C4-2B (cell line): ENCODE results near the gene L3HYPDH.

Experiments
- CTCF ChIP-seq: fragments of 450-650 bp; conservative IDR thresholded peaks from 2 replicates; pipeline ENCODE4 v1.5.1; 2017; ENCODE audit warnings: mild to moderate bottlenecking
- ZFX ChIP-seq: fragments of 450-650 bp; IDR thresholded peaks from 2 replicates; pipeline ENCODE4 v1.6.1; 2017

- TF ChIP-seq CTCF (peak; percentile 98), ZFX (no peak)
Measured at GRCh38 chr14:59507063-59507751, 23.0 kb upstream of the L3HYPDH start.
